GM12878 (cell line): ENCODE results near the gene ATP10D. TPM values are rescaled to one million over a fixed set of nuclear protein-coding genes. Genes with fewer than 3 reads are reported as not detected.

Source experiments
- ASH2L ChIP-seq: fragments of 300-600, 200-600 bp; sonication (generic); IDR thresholded peaks from 2 replicates; pipeline ENCODE4 v1.6.1; 2017; ENCODE audit warnings: low read depth, mild to moderate bottlenecking, borderline replicate concordance
- BCL11A ChIP-seq: IDR thresholded peaks from 2 replicates; pipeline ENCODE4 v1.6.1; 2011; ENCODE audit warnings: low read depth, low read length
- EP300 ChIP-seq, 2 experiments: fragments of 150-350 bp in 1 of 2; IDR thresholded peaks; 2 replicates each; pipeline ENCODE4 v1.6.1; 2011 to 2012; ENCODE audit warnings: low read depth in 2 of 2, low read length in 2 of 2, borderline replicate concordance in 1 of 2, improper control_type of control experiment in 1 of 2, inconsistent platforms in 1 of 2; ENCODE audit not compliant: control insufficient read depth in 1 of 2
- EZH2 ChIP-seq: IDR thresholded peaks from 2 replicates; pipeline ENCODE4 v1.6.1; 2012; ENCODE audit warnings: low read depth, mild to moderate bottlenecking, control low read depth, inconsistent platforms, low read length, borderline replicate concordance; ENCODE audit not compliant: control insufficient read depth
- FOXM1 ChIP-seq: IDR thresholded peaks from 2 replicates; pipeline ENCODE4 v1.6.1; 2012; ENCODE audit warnings: low read depth, mild to moderate bottlenecking, inconsistent platforms, low read length, moderate library complexity
- MYC ChIP-seq: IDR thresholded peaks from 2 replicates; pipeline ENCODE4 v1.6.1; 2011; ENCODE audit warnings: mild to moderate bottlenecking, low read length, moderate library complexity, inconsistent platforms; ENCODE audit not compliant: insufficient read depth, insufficient replicate concordance, insufficient read length, severe bottlenecking
- NRF1 ChIP-seq: conservative IDR thresholded peaks from 2 replicates; pipeline ENCODE4 v1.6.1; 2011; ENCODE audit warnings: mild to moderate bottlenecking, low read depth, low read length, improper control_type of control experiment
- RAD21 ChIP-seq: IDR thresholded peaks from 2 replicates; pipeline ENCODE4 v1.6.1; 2011; ENCODE audit warnings: mild to moderate bottlenecking, low read depth, low read length, moderate library complexity; ENCODE audit not compliant: insufficient read depth
- RCOR1 ChIP-seq: conservative IDR thresholded peaks from 2 replicates; pipeline ENCODE4 v1.6.1; 2012; ENCODE audit warnings: low read depth, low read length, improper control_type of control experiment
- SMC3 ChIP-seq: IDR thresholded peaks from 2 replicates; pipeline ENCODE4 v1.6.1; 2011; ENCODE audit warnings: low read length, improper control_type of control experiment, borderline replicate concordance
- SUPT20H ChIP-seq: IDR thresholded peaks from 2 replicates; pipeline ENCODE4 v1.6.1; 2011; ENCODE audit warnings: low read depth, mild to moderate bottlenecking, low read length, moderate library complexity, borderline replicate concordance; ENCODE audit not compliant: control insufficient read depth
- YY1 ChIP-seq: IDR thresholded peaks from 2 replicates; pipeline ENCODE4 v1.6.1; 2011; ENCODE audit warnings: low read depth, mild to moderate bottlenecking, low read length
- ZNF384 ChIP-seq: IDR thresholded peaks from 2 replicates; pipeline ENCODE4 v1.6.1; 2012; ENCODE audit warnings: low read depth, mild to moderate bottlenecking, low read length, improper control_type of control experiment, borderline replicate concordance
- polyA plus RNA-seq, 11 experiments: library from polyadenylated mRNA; depleted of rRNA in 4 of 11; unstranded in 6 of 11; stranded (reverse) in 5 of 11; fragments of >200 nt; fragmentation: Nextera tagmentation in 4 of 11; fragmentation: Illumina TruSeq in 1 of 11; extraction: Ambion mirVana in 4 of 11; extraction: Trizol in 1 of 11; gene quantifications; 1 replicate in 1 of 11; 2 replicates in 10 of 11; pipeline versions ENCODE4 v1.2.1 to v1.2.3, GENCODE V29; 2011 to 2016; ENCODE audit warnings: inconsistent platforms in 2 of 11, missing spikeins in 2 of 11, low read depth in 1 of 11
- total RNA-seq, 4 experiments: library from RNA; depleted of rRNA in 3 of 4; stranded (reverse); fragments of >200 nt in 3 of 4; fragmentation: Illumina TruSeq in 1 of 4; extraction: Trizol in 1 of 4; gene quantifications; 2 replicates each; pipeline versions ENCODE4 v1.2.1 to v1.2.3, GENCODE V29; 2013 to 2021
- TF ChIP-seq, protein P1 (sequence below): IDR thresholded peaks from 2 replicates; pipeline ENCODE4 v1.6.1; 2012; ENCODE audit warnings: improper control_type of control experiment, low read depth, low read length; ENCODE audit not compliant: insufficient replicate concordance
- TF ChIP-seq, protein P2 (sequence below): fragments of 450-650 bp; IDR thresholded peaks from 2 replicates; pipeline ENCODE4 v1.6.1; 2018; ENCODE audit warnings: borderline replicate concordance, mild to moderate bottlenecking; ENCODE audit not compliant: partially characterized antibody
- TF ChIP-seq, protein P3 (sequence below): fragments of 450-650 bp; IDR thresholded peaks from 2 replicates; pipeline ENCODE4 v1.6.1; 2016; ENCODE audit warnings: mild to moderate bottlenecking, moderate library complexity, borderline replicate concordance

Gene ATP10D
- total and polyA plus RNA-seq, 10 of the 15 experiments (the other 5 are each of a cell fraction or from before 2014, with no cell fraction given): 10.2 to 50.3 (median 19.1) TPM

DNA sequence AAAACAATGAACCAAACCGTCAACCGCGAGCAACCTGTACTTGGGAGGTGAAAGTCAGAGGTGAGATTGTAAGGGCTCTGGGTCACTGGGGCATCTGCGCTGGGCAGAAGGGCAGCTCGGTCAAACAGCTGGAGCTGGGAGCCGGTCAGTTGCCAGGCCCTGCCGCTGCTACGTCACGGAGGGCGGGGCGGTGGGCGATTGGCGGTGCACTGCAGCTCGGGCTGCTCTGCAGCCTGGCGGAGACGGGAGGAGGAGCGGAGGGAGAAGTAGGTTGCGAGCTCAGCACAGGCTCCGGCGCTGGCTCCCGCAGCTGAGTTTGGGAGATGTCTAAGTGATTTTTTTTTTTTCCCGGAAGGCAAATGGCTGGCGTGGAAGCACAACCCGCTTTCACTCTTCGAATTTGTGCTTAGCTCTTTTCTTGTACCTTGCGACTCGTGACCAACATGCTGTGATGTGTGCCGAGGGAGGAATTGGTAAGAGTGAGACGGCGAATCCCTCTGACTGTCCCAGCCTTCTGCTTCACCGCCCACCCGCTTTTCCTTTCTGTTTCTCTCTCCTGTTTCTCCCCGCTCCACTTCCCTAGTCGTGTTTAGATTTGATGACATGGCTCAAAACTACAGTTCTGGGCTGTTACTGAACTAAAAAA, at the start of gene ATP10D (continued):
- TF ChIP-seq, protein P1, sequence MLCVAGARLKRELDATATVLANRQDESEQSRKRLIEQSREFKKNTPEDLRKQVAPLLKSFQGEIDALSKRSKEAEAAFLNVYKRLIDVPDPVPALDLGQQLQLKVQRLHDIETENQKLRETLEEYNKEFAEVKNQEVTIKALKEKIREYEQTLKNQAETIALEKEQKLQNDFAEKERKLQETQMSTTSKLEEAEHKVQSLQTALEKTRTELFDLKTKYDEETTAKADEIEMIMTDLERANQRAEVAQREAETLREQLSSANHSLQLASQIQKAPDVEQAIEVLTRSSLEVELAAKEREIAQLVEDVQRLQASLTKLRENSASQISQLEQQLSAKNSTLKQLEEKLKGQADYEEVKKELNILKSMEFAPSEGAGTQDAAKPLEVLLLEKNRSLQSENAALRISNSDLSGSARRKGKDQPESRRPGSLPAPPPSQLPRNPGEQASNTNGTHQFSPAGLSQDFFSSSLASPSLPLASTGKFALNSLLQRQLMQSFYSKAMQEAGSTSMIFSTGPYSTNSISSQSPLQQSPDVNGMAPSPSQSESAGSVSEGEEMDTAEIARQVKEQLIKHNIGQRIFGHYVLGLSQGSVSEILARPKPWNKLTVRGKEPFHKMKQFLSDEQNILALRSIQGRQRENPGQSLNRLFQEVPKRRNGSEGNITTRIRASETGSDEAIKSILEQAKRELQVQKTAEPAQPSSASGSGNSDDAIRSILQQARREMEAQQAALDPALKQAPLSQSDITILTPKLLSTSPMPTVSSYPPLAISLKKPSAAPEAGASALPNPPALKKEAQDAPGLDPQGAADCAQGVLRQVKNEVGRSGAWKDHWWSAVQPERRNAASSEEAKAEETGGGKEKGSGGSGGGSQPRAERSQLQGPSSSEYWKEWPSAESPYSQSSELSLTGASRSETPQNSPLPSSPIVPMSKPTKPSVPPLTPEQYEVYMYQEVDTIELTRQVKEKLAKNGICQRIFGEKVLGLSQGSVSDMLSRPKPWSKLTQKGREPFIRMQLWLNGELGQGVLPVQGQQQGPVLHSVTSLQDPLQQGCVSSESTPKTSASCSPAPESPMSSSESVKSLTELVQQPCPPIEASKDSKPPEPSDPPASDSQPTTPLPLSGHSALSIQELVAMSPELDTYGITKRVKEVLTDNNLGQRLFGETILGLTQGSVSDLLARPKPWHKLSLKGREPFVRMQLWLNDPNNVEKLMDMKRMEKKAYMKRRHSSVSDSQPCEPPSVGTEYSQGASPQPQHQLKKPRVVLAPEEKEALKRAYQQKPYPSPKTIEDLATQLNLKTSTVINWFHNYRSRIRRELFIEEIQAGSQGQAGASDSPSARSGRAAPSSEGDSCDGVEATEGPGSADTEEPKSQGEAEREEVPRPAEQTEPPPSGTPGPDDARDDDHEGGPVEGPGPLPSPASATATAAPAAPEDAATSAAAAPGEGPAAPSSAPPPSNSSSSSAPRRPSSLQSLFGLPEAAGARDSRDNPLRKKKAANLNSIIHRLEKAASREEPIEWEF: no peak
- TF ChIP-seq ASH2L: peak; percentile 97
- TF ChIP-seq RCOR1: no peak; the same call in 1 of the 2 replicates
- TF ChIP-seq BCL11A: no peak
- TF ChIP-seq MYC: peak; percentile 19
- TF ChIP-seq EZH2: no peak
- TF ChIP-seq, protein P2, sequence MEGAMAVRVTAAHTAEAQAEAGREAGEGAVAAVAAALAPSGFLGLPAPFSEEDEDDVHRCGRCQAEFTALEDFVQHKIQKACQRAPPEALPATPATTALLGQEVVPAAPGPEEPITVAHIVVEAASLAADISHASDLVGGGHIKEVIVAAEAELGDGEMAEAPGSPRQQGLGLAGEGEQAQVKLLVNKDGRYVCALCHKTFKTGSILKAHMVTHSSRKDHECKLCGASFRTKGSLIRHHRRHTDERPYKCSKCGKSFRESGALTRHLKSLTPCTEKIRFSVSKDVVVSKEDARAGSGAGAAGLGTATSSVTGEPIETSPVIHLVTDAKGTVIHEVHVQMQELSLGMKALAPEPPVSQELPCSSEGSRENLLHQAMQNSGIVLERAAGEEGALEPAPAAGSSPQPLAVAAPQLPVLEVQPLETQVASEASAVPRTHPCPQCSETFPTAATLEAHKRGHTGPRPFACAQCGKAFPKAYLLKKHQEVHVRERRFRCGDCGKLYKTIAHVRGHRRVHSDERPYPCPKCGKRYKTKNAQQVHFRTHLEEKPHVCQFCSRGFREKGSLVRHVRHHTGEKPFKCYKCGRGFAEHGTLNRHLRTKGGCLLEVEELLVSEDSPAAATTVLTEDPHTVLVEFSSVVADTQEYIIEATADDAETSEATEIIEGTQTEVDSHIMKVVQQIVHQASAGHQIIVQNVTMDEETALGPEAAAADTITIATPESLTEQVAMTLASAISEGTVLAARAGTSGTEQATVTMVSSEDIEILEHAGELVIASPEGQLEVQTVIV: no peak
- TF ChIP-seq SUPT20H: no peak
- TF ChIP-seq YY1: peak; percentile 30; the same call in 1 of the 2 replicates
- TF ChIP-seq EP300 (IDR thresholded peaks at IDR 0.05; ENCODE audit: borderline replicate concordance in 1 of 2, control insufficient read depth in 1 of 2, low read depth in 2 of 2, low read length in 2 of 2): peak in 1 of 2 experiments; percentile 42; a peak in 1 of 4 replicates
- no peak for TF ChIP-seq NRF1
- peak; percentile 63 for TF ChIP-seq FOXM1
- peak; percentile 26; the same call in 1 of the 2 replicates for TF ChIP-seq ZNF384
- TF ChIP-seq, protein P3, sequence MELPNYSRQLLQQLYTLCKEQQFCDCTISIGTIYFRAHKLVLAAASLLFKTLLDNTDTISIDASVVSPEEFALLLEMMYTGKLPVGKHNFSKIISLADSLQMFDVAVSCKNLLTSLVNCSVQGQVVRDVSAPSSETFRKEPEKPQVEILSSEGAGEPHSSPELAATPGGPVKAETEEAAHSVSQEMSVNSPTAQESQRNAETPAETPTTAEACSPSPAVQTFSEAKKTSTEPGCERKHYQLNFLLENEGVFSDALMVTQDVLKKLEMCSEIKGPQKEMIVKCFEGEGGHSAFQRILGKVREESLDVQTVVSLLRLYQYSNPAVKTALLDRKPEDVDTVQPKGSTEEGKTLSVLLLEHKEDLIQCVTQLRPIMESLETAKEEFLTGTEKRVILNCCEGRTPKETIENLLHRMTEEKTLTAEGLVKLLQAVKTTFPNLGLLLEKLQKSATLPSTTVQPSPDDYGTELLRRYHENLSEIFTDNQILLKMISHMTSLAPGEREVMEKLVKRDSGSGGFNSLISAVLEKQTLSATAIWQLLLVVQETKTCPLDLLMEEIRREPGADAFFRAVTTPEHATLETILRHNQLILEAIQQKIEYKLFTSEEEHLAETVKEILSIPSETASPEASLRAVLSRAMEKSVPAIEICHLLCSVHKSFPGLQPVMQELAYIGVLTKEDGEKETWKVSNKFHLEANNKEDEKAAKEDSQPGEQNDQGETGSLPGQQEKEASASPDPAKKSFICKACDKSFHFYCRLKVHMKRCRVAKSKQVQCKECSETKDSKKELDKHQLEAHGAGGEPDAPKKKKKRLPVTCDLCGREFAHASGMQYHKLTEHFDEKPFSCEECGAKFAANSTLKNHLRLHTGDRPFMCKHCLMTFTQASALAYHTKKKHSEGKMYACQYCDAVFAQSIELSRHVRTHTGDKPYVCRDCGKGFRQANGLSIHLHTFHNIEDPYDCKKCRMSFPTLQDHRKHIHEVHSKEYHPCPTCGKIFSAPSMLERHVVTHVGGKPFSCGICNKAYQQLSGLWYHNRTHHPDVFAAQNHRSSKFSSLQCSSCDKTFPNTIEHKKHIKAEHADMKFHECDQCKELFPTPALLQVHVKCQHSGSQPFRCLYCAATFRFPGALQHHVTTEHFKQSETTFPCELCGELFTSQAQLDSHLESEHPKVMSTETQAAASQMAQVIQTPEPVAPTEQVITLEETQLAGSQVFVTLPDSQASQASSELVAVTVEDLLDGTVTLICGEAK: 0 out of 2 replicates have a peak, but pooled peaks have one; percentile 11
- no peak for TF ChIP-seq SMC3
- peak; percentile 34; the same call in 1 of the 2 replicates for TF ChIP-seq RAD21
